ENCODE measurements around the gene CTSO.

Gene CTSO

DNA sequence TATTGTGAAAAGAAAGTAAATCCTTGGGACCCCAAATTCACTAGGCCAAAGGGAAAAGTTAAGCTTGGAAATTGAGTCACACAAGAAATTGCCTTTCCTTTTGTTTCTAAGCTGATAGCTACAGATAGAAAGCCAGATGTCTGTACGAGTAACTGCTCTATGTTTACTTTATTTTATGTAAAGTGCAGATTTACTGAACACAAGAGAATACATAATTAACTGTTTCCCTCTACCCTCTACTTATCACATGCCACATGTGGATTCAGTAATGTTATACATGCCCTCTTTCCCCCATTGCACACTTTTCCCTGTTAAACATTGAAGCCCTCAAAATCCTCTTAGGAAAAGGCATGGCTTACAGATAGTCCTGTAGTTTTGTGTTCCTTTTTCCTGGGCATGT is 66.6 kb downstream of the CTSO start:
- H3K27ac ChIP-seq, result no peak overlapping the region
- peaks cover 0 to 4% (median 0%) of the 10 kb centered on the region in 3 donors for H3K9me3 ChIP-seq
- TF ChIP-seq, protein P1, sequence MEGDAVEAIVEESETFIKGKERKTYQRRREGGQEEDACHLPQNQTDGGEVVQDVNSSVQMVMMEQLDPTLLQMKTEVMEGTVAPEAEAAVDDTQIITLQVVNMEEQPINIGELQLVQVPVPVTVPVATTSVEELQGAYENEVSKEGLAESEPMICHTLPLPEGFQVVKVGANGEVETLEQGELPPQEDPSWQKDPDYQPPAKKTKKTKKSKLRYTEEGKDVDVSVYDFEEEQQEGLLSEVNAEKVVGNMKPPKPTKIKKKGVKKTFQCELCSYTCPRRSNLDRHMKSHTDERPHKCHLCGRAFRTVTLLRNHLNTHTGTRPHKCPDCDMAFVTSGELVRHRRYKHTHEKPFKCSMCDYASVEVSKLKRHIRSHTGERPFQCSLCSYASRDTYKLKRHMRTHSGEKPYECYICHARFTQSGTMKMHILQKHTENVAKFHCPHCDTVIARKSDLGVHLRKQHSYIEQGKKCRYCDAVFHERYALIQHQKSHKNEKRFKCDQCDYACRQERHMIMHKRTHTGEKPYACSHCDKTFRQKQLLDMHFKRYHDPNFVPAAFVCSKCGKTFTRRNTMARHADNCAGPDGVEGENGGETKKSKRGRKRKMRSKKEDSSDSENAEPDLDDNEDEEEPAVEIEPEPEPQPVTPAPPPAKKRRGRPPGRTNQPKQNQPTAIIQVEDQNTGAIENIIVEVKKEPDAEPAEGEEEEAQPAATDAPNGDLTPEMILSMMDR (IDR thresholded peaks at IDR 0.05), result no peak
- H3K4me1 ChIP-seq, result peaks cover 0 to 10% (median 0%) of the 10 kb centered on the region in 4 donors
- H3K27me3 ChIP-seq, result no peaks in the 10 kb centered on the region
- no peaks in the 10 kb centered on the region for H3K36me3 ChIP-seq
- no peak for DNase-seq
- H3K4me3 ChIP-seq, result no peak overlapping the region
- intact Hi-C loops (cut with DNase I; ENCODE audit: low total_unique reads), result no loop called here

DNA sequence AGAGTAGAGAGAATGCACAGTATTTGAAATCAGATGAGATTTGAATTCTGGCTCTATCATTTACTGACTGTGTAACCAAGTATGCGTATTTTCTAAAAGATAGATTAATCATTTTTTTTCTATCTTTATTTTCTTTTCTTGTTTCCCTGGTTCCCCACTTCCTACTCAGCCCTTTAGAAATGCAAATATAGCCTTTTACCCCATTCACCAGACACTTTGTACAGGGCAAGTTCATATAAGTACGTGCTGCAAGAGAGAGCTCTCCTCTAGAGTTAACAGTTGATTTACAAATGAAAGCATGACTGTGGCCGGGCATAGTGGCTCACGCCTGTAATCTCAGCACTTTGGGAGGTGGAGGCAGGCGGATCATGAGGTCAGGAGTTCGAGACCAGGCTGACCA is 68.0 kb downstream of the CTSO start:
- DNase-seq, result no peak
- Histone ChIP-seq H3K36me3 (no peaks in the 10 kb centered on the region), H3K4me1 (peaks cover 0 to 10% (median 0%) of the 10 kb centered on the region in 4 donors), H3K4me3 (no peak overlapping the region), H3K27ac (no peak overlapping the region), H3K9me3 (no peaks in the 10 kb centered on the region), H3K27me3 (no peaks in the 10 kb centered on the region)
- TF ChIP-seq, protein P1 (IDR thresholded peaks at IDR 0.05), result no peak
- intact Hi-C loops (cut with DNase I; ENCODE audit: low total_unique reads), result no loop called here

DNA sequence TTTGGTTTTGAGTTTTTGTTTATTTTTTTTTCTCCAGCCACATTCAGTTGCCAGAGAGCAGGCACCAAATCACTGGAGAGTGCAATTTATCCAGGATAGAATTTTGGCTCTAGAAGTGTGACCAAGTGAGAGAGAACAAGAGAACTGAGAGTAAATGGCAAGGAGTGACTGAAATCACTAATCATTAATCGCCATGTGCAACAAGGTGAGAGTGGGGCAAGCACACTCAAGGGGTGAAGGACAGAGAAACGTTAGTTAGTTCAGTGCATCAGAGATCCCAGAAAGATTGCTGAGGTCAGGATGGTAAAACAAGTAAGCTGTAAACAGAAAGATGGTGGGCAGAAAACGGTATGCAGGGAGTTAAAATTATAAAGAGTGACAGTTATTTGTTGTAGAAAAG is 69.8 kb downstream of the CTSO start:
- Histone ChIP-seq H3K4me1 (peaks cover 0 to under 1% (median 0%) of the 10 kb centered on the region in 4 donors), H3K9me3 (no peaks in the 10 kb centered on the region), H3K4me3 (no peak overlapping the region), H3K27ac (no peak overlapping the region), H3K27me3 (no peaks in the 10 kb centered on the region), H3K36me3 (no peaks in the 10 kb centered on the region)
- DNase-seq, result no peak
- intact Hi-C loops (cut with DNase I; ENCODE audit: low total_unique reads), result no loop called here
- TF ChIP-seq, protein P1 (IDR thresholded peaks at IDR 0.05), result no peak

DNA sequence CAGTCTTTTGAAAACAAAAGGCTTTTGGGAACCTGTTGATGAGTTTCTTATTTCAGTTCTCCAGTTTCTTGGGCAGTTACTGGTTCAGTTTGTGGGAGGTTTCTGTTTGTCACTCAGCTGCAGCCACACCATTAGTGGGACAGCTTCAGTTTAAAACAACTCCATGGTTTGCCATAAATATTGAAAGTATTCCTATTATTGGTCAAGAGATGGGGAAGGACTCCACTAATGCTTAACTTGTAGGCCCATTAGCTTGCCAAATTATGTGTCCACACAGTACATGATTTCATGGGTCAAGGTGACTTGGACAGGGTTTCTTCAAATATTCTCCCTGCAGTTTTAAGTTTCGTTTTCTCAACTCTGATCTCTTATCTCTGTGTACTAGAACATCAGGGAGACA is 72.1 kb downstream of the CTSO start:
- intact Hi-C loops (cut with DNase I; ENCODE audit: low total_unique reads), result no loop called here
- H3K27me3 ChIP-seq, result no peaks in the 10 kb centered on the region
- no peak for DNase-seq
- H3K4me3 ChIP-seq, result no peak overlapping the region
- H3K9me3 ChIP-seq, result no peaks in the 10 kb centered on the region
- H3K36me3 ChIP-seq, result no peaks in the 10 kb centered on the region
- H3K4me1 ChIP-seq, result no peaks in the 10 kb centered on the region
- no peak overlapping the region for H3K27ac ChIP-seq
- TF ChIP-seq, protein P1 (IDR thresholded peaks at IDR 0.05), result no peak

DNA sequence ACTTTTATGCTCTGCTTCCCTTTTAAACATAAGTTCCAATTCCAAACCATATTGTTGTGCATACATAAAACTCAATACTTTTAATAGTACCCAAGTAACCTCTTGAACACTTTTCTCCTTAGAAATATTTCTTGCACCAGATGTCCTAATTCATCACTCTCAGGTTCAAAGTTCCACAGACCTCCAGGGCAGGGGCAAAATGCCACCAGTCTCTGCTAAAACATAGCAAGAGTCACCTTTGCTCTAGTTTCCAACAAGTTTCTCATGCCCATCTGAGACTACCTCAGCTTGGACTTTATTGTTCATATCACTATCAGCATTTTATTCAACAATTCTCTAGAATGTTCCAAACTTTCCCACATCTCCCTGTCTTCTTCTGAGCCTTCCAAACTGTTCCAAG is 73.9 kb downstream of the CTSO start:
- no peaks in the 10 kb centered on the region for H3K36me3 ChIP-seq
- intact Hi-C loops (cut with DNase I; ENCODE audit: low total_unique reads), result no loop called here

More for the DNA sequence above, 73.9 kb downstream of the CTSO start:
- no peaks in the 10 kb centered on the region for H3K27me3 ChIP-seq
- H3K27ac ChIP-seq, result no peak overlapping the region
- no peak for DNase-seq
- H3K9me3 ChIP-seq, result no peaks in the 10 kb centered on the region
- TF ChIP-seq, protein P1 (IDR thresholded peaks at IDR 0.05), result no peak
- no peaks in the 10 kb centered on the region for H3K4me1 ChIP-seq
- H3K4me3 ChIP-seq, result no peak overlapping the region

Measured in tibial artery (tissue), 4 donors.